ENCODE measurements around the gene ASXL2.

ASXL2 gene

GRCh38 chr2:25692737-25693445 is 185.4 kb downstream of the ASXL2 start:
- no peak for DNase-seq (ENCODE audit: low read depth, low spot score)

- no peak for DNase-seq (ENCODE audit: low read depth, low spot score)
These were observed 186.1 kb downstream of the ASXL2 start for GRCh38 chr2:25692143-25692542.

- DNase-seq (ENCODE audit: low read depth, low spot score) = no peak
These were observed 188.2 kb downstream of the ASXL2 start for GRCh38 chr2:25690058-25690457.

GRCh38 chr2:25688236-25688635 is 190.1 kb downstream of the ASXL2 start:
- DNase-seq (ENCODE audit: low read depth, low spot score) = no peak

GRCh38 chr2:25685741-25686140 is 192.5 kb downstream of the ASXL2 start:
- DNase-seq (ENCODE audit: low read depth, low spot score) = no peak

- no peak for DNase-seq (ENCODE audit: low read depth, low spot score)
These were observed 193.5 kb downstream of the ASXL2 start for GRCh38 chr2:25684577-25685473.

Data from iPS DF 19.7 (cell line).